HUES6 (cell line): Measurements from ENCODE around the gene SHC1.

Experiments used
- H3K27ac ChIP-seq: 2 replicates; pipeline ENCODE4 v1.7.0; 2013; ENCODE audit warnings: low read depth, mild to moderate bottlenecking, low read length, inconsistent platforms
- H3K27me3 ChIP-seq: 2 replicates; pipeline ENCODE4 v1.6.1; 2013; ENCODE audit warnings: low read length; ENCODE audit not compliant: control insufficient read depth, insufficient read depth
- H3K36me3 ChIP-seq: 2 replicates; pipeline ENCODE4 v1.6.1; 2013; ENCODE audit warnings: low read length; ENCODE audit not compliant: control insufficient read depth, insufficient read depth
- H3K4me1 ChIP-seq: 2 replicates; pipeline ENCODE4 v1.6.1; 2013; ENCODE audit warnings: low read length; ENCODE audit not compliant: control insufficient read depth, insufficient read depth
- H3K4me3 ChIP-seq: 2 replicates; pipeline ENCODE4 v1.5.1; 2013; ENCODE audit warnings: low read depth, low read length
- H3K9ac ChIP-seq: one replicate; pipeline ENCODE4 v1.6.1; 2013; ENCODE audit warnings: mild to moderate bottlenecking, low read length
- H3K9me3 ChIP-seq: 2 replicates; pipeline ENCODE4 v1.6.1; 2013; ENCODE audit warnings: low read depth, low read length; ENCODE audit not compliant: control insufficient read depth, insufficient read depth

Gene SHC1

GRCh38 chr1:154938604-154939399, 31.7 kb downstream of the SHC1 start:
- Histone ChIP-seq H3K9ac (no peak overlapping the region), H3K27ac (no peak overlapping the region), H3K36me3 (no peaks in the 10 kb centered on the region), H3K9me3 (no peaks in the 10 kb centered on the region), H3K27me3 (no peaks in the 10 kb centered on the region), H3K4me3 (no peak overlapping the region), H3K4me1 (peaks cover 6% of the 10 kb centered on the region; the same call in 1 of the 2 replicates)

DNA sequence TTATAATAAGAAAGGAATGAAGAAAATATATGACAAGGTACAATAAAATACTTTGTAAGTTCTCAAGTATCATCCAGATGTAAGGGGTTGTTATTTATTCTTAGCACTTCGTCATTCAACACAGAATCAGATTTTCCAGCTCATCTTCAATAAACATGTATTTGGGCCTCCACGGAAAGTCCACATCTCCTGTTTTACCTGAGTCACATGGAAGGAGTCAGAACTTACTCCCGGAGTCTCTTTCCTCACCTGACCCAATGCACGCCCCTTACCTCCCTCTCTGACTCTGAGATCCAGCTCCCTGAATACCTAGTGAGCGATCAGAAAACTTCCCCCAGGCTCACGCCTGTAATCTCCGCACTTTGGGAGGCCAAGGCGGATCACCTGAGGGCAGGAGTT, 32.6 kb downstream of the SHC1 start:
- Histone ChIP-seq H3K4me3 (peak overlapping the region; percentile 69), H3K9me3 (no peaks in the 10 kb centered on the region), H3K4me1 (peaks cover 6% of the 10 kb centered on the region; the same call in 1 of the 2 replicates), H3K27me3 (no peaks in the 10 kb centered on the region), H3K27ac (peak overlapping the region; percentile 96; the same call in 1 of the 2 replicates), H3K36me3 (no peaks in the 10 kb centered on the region), H3K9ac (no peak overlapping the region)

- H3K27ac ChIP-seq: peak overlapping the region; percentile 96
- H3K36me3 ChIP-seq: no peaks in the 10 kb centered on the region
- no peaks in the 10 kb centered on the region for H3K9me3 ChIP-seq
- H3K4me3 ChIP-seq: peak overlapping the region; percentile 69
- peaks cover 6% of the 10 kb centered on the region; the same call in 1 of the 2 replicates for H3K4me1 ChIP-seq
- peak overlapping the region; percentile 93 for H3K9ac ChIP-seq
- H3K27me3 ChIP-seq: no peaks in the 10 kb centered on the region
Measured at GRCh38 chr1:154937085-154937987, 33.2 kb downstream of the SHC1 start.

- Histone ChIP-seq H3K9me3 (no peaks in the 10 kb centered on the region), H3K4me3 (peak within 1 kb of the TSS; percentile 69), H3K27me3 (no peaks in the 10 kb centered on the region), H3K9ac (peak within 1 kb of the TSS; percentile 93), H3K36me3 (no peaks in the 10 kb centered on the region), H3K4me1 (peaks cover 6% of the 10 kb centered on the region; the same call in 1 of the 2 replicates), H3K27ac (peak within 1 kb of the TSS; percentile 96)
Measured at GRCh38 chr1:154936555-154937084, 33.9 kb downstream of the SHC1 start, which contains the start of gene PMVK. TSS of gene PMVK (minus strand) at chr1:154936719. CDS start at chr1:154936685, 34 bp downstream.

DNA sequence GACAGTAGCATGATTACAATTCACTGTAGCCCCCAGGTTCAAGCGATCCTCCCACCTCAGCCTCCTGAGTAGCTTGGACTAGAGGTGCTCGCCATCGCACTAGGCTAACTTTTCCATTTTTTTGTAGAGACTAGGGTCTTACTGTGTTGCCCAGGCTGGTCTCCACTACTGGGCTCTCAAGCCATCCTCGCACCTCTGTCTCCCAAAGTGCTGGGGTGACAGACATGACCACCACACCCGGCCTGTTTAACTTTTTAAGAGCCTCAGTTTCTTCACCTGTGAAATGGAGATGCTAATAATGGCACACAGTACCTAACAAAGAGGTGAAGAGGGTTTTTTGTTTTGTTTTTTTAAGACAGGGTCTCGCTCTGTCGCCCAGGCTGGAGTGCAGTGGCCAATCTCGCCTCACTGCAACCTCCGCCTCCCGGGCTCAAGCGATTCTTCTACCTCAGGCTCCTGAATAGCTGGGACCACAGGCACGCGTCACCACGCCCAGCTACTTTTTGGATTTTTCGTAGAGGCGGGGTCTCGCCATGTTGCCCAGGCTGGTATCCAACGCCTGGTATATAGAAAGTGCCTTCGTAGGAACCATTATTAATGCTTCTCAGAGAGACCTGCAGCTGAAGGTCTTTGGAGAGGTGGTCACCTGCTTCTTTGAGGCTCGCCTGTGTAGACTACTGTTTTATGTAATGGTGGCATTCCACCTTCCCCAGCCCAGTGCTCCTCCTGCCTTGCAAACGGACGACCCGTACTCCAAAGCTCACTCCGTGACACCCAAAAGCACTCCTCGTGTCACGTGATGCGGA, 34.6 kb downstream of the SHC1 start:
- peaks cover 3% of the 10 kb centered on the region; the same call in 1 of the 2 replicates for H3K4me1 ChIP-seq
- peak overlapping the region; percentile 69 for H3K4me3 ChIP-seq
- no peaks in the 10 kb centered on the region for H3K27me3 ChIP-seq
- no peaks in the 10 kb centered on the region for H3K9me3 ChIP-seq
- H3K9ac ChIP-seq: peak overlapping the region; percentile 93
- H3K27ac ChIP-seq: peak overlapping the region; percentile 96; the same call in 1 of the 2 replicates
- H3K36me3 ChIP-seq: no peaks in the 10 kb centered on the region; the same call in 1 of the 2 replicates

- H3K4me3 ChIP-seq: no peak overlapping the region
- no peaks in the 10 kb centered on the region; the same call in 1 of the 2 replicates for H3K36me3 ChIP-seq
- H3K27ac ChIP-seq: no peak overlapping the region
- H3K27me3 ChIP-seq: no peaks in the 10 kb centered on the region
- H3K9me3 ChIP-seq: no peaks in the 10 kb centered on the region
- H3K4me1 ChIP-seq: peaks cover 3% of the 10 kb centered on the region; the same call in 1 of the 2 replicates
- no peak overlapping the region for H3K9ac ChIP-seq
Measured at GRCh38 chr1:154934358-154934948, 36.1 kb downstream of the SHC1 start.

GRCh38 chr1:154931940-154932487, 38.5 kb downstream of the SHC1 start:
- H3K4me1 ChIP-seq: no peaks in the 10 kb centered on the region; the same call in 1 of the 2 replicates
- H3K36me3 ChIP-seq: peaks cover 6% of the 10 kb centered on the region
- no peak overlapping the region for H3K4me3 ChIP-seq
- no peak overlapping the region for H3K27ac ChIP-seq
- no peak overlapping the region for H3K9ac ChIP-seq
- no peaks in the 10 kb centered on the region for H3K9me3 ChIP-seq
- H3K27me3 ChIP-seq: no peaks in the 10 kb centered on the region

- H3K9me3 ChIP-seq: no peaks in the 10 kb centered on the region
- H3K4me3 ChIP-seq: no peak overlapping the region
- no peak overlapping the region for H3K9ac ChIP-seq
- H3K36me3 ChIP-seq: peaks cover 38% of the 10 kb centered on the region
- H3K27ac ChIP-seq: no peak overlapping the region
- H3K27me3 ChIP-seq: no peaks in the 10 kb centered on the region
- no peaks in the 10 kb centered on the region for H3K4me1 ChIP-seq
Measured at GRCh38 chr1:154926201-154926600, 44.3 kb downstream of the SHC1 start.

DNA sequence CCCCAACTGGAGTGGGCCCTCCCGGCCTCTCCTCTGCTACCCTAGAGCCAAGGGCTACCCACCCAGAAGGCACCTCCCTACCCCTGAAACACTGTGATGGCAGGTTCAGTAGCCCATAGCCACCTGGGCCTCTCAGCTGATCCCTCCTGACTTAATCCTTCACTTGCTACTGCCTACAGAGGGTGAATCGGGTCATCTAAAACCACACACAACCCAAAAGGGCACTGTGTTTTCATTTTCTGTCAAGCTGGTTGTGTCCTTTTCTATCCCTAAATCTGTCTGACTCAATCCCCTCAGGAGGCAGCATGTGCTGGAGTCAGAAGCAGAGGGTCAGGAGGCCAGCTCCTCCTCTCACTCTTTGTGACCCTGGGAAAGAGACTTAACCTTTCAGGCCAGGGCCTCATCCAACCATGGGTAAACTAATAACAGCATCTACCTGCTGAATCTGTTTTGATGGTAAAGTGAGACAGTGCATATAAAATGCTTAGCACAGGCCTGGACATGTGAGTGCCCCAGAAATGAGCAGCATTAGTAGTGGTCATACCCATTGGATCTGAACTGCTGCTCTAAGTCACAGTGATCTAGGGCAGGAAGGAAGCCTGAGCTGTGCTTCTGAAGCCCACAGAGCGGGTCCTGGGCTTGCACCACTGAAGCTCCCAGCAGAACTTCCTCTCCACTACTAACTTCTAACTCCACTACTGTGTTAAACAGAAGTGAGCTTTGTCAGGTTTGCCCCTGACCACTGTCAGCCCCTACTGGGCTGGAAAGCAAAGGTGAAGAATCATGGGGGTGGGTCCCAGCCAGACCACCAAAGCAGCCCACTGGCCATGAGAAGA, 45.0 kb downstream of the SHC1 start:
- no peak overlapping the region for H3K4me3 ChIP-seq
- H3K9ac ChIP-seq: no peak overlapping the region
- H3K4me1 ChIP-seq: no peaks in the 10 kb centered on the region
- H3K36me3 ChIP-seq: peaks cover 38% of the 10 kb centered on the region
- no peaks in the 10 kb centered on the region for H3K9me3 ChIP-seq
- H3K27me3 ChIP-seq: no peaks in the 10 kb centered on the region
- no peak overlapping the region for H3K27ac ChIP-seq
